GM12878 (cell line): ENCODE measurements around the gene LSM3. TPM values are rescaled to one million over a fixed set of nuclear protein-coding genes. Genes with fewer than 3 reads are reported as not detected.

ENCODE experiments used
- ATAC-seq: fragments of 200-7000 bp; cut with Tn5 transposase; 3 replicates; pipeline ENCODE4 v1.9.1; 2020; ENCODE audit warnings: mild to moderate bottlenecking, moderate library complexity
- BruUV-seq: library from RNA; stranded (reverse); fragments of 400-500 nt; replicated peaks from 2 replicates; lab custom pipeline; 2021; lab: Mats Ljungman, UMichigan
- CTCF ChIA-PET: fragments of 300-600 bp; sonication (Branson Sonifier 250); formaldehyde crosslinking; extraction: SDS; loops from one replicate; lab custom pipeline; 2021; ENCODE audit warnings: inconsistent platforms; lab: Yijun Ruan, JAX
- POLR2A ChIA-PET: fragments of 350-600 bp; formaldehyde crosslinking; extraction: SDS; loops from one replicate; lab custom pipeline; 2021; ENCODE audit warnings: inconsistent platforms; lab: Charles Lee
- RAD21 ChIA-PET: fragments of 300-600 bp; sonication (Branson Sonifier 250); formaldehyde crosslinking; loops from one replicate; lab custom pipeline; 2023; ENCODE audit warnings: antibody characterized with exemption; ENCODE audit not compliant: unreplicated experiment; lab: Charles Lee
- SMC1A ChIA-PET: fragments of 300-600 bp; sonication (Branson Sonifier 250); formaldehyde crosslinking; loops from one replicate; lab custom pipeline; 2023; ENCODE audit not compliant: unreplicated experiment, uncharacterized antibody; lab: Charles Lee
- DNase-seq: peaks from one replicate; pipeline ENCODE4 v3.0.0-alpha.2; 2011; ENCODE audit warnings: low read depth, low spot score
- FAIRE-seq: peaks from 3 replicates; lab custom pipeline; 2011; peaks lifted over from hg19 to GRCh38; lab: Jason Lieb, UNC
- H2AFZ ChIP-seq: 2 replicates; pipeline ENCODE4 v1.6.0; 2011; ENCODE audit warnings: low read depth, low read length, control low read depth; ENCODE audit not compliant: control insufficient read depth
- H3K27ac ChIP-seq: 2 replicates; pipeline ENCODE4 v1.5.1; 2011; ENCODE audit warnings: control low read depth; ENCODE audit not compliant: control insufficient read depth, insufficient read depth
- H3K27me3 ChIP-seq, 2 experiments: replicated peaks in 1 of 2; 2 replicates each; pipeline versions ENCODE4 v1.6.0 to v1.6.1; 2011; ENCODE audit warnings: low read length in 1 of 2; ENCODE audit not compliant: control insufficient read depth in 2 of 2, insufficient read depth in 2 of 2
- H3K36me3 ChIP-seq, 2 experiments: 2 replicates each; pipeline ENCODE4 v1.5.1; 2011; ENCODE audit warnings: low read length in 1 of 2; ENCODE audit not compliant: control insufficient read depth in 2 of 2, insufficient read depth in 2 of 2
- H3K4me1 ChIP-seq: 2 replicates; pipeline ENCODE4 v1.6.1; 2011; ENCODE audit warnings: mild to moderate bottlenecking, low read length, moderate library complexity, mixed read lengths; ENCODE audit not compliant: control insufficient read depth, insufficient read depth
- H3K4me2 ChIP-seq: 2 replicates; pipeline ENCODE4 v1.6.0; 2011; ENCODE audit warnings: control low read depth; ENCODE audit not compliant: control insufficient read depth, insufficient read depth
- H3K4me3 ChIP-seq: fragments of 200-600 bp; sonication (generic); 2 replicates; pipeline ENCODE4 v1.5.1; 2016
- H3K79me2 ChIP-seq: 2 replicates; pipeline ENCODE4 v1.6.0; 2011; ENCODE audit warnings: low read length; ENCODE audit not compliant: control insufficient read depth, insufficient read depth
- H3K9ac ChIP-seq: 2 replicates; pipeline ENCODE4 v1.8.0; 2011; ENCODE audit warnings: low read length, control low read depth, mixed read lengths; ENCODE audit not compliant: control insufficient read depth, insufficient read depth
- H3K9me3 ChIP-seq: replicated peaks from 3 replicates; pipeline ENCODE4 v1.5.1; 2011; ENCODE audit warnings: mild to moderate bottlenecking, low read length; ENCODE audit not compliant: control insufficient read depth, insufficient read depth
- H4K20me1 ChIP-seq: 2 replicates; pipeline ENCODE4 v1.6.0; 2011; ENCODE audit not compliant: control insufficient read depth, insufficient read depth
- MTA3 ChIP-seq: IDR thresholded peaks from 2 replicates; pipeline ENCODE4 v1.6.1; 2012; ENCODE audit warnings: low read length, inconsistent platforms, borderline replicate concordance
- NFYB ChIP-seq: IDR thresholded peaks from 2 replicates; pipeline ENCODE4 v1.6.1; 2011; ENCODE audit warnings: low read depth, mild to moderate bottlenecking, low read length, improper control_type of control experiment, moderate library complexity; ENCODE audit not compliant: insufficient read depth
- RAD51 ChIP-seq: fragments of 450-650 bp; IDR thresholded peaks from 2 replicates; pipeline ENCODE4 v1.6.1; 2016; ENCODE audit warnings: moderate library complexity, mild to moderate bottlenecking, inconsistent platforms
- WGBS: methylation state at CpG from one replicate; pipeline ENCODE4 v1.1.6; 2016; ENCODE audit warnings: low lambda C conversion rate; ENCODE audit not compliant: insufficient replicate concordance, insufficient coverage; ENCODE audit errors: missing lambda C conversion rate; 5-methylcytosine and 5-hydroxymethylcytosine counted together
- in situ Hi-C: fragments of 300-500 bp; cut with MboI; formaldehyde crosslinking; loops from 9 replicates; pipeline ENCODE4 v1.14.3; 2018; ENCODE audit warnings: mixed read lengths
- intact Hi-C: fragments of 100-400 bp; cut with micrococcal nuclease; formaldehyde crosslinking; loops from one replicate; pipeline ENCODE4 v1.14.2; 2022; ENCODE audit not compliant: unreplicated experiment
- polyA plus RNA-seq, 11 experiments: library from polyadenylated mRNA; depleted of rRNA in 4 of 11; unstranded in 6 of 11; stranded (reverse) in 5 of 11; fragments of >200 nt; fragmentation: Nextera tagmentation in 4 of 11; fragmentation: Illumina TruSeq in 1 of 11; extraction: Ambion mirVana in 4 of 11; extraction: Trizol in 1 of 11; gene quantifications; 1 replicate in 1 of 11; 2 replicates in 10 of 11; pipeline versions ENCODE4 v1.2.1 to v1.2.3, GENCODE V29; 2011 to 2016; ENCODE audit warnings: inconsistent platforms in 2 of 11, missing spikeins in 2 of 11, low read depth in 1 of 11
- total RNA-seq, 4 experiments: library from RNA; depleted of rRNA in 3 of 4; stranded (reverse); fragments of >200 nt in 3 of 4; fragmentation: Illumina TruSeq in 1 of 4; extraction: Trizol in 1 of 4; gene quantifications; 2 replicates each; pipeline versions ENCODE4 v1.2.1 to v1.2.3, GENCODE V29; 2013 to 2021
- TF ChIP-seq, protein P1 (sequence below): IDR thresholded peaks from 2 replicates; pipeline ENCODE4 v1.6.1; 2011; ENCODE audit warnings: borderline replicate concordance, low read depth, mild to moderate bottlenecking, moderate library complexity, low read length; ENCODE audit not compliant: insufficient read depth, poor library complexity, severe bottlenecking
- TF ChIP-seq, protein P2 (sequence below): IDR thresholded peaks from 2 replicates; pipeline ENCODE4 v1.6.1; 2012; ENCODE audit warnings: low read depth, low read length, improper control_type of control experiment

LSM3 gene
- total and polyA plus RNA-seq, 10 of the 15 experiments (the other 5 are each of a cell fraction or from before 2014, with no cell fraction given), result 15.5 to 111 (median 29.1) TPM

DNA sequence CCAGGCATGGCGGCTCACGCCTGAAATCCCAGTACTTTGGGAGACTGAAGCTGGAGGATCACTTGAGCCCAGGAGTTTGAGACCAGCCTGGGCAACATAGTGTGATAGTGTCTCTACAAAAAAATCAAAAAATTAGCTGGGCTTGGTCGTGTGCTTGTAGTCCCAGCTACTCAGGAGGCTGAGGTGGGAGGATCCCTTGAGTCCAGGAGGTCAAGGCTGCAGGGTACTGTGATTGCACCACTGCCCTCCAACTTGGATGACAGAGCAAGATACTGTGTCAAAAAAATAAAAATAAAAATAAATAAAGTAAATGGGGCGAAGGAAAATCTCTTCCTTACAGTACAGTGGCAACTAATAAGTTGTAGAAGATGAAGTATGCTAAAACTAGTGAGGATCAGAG, 29.6 kb downstream of the LSM3 start:
- no peak for ATAC-seq
- H3K36me3 ChIP-seq, result no peaks in the 10 kb centered on the region
- TF ChIP-seq, protein P1, sequence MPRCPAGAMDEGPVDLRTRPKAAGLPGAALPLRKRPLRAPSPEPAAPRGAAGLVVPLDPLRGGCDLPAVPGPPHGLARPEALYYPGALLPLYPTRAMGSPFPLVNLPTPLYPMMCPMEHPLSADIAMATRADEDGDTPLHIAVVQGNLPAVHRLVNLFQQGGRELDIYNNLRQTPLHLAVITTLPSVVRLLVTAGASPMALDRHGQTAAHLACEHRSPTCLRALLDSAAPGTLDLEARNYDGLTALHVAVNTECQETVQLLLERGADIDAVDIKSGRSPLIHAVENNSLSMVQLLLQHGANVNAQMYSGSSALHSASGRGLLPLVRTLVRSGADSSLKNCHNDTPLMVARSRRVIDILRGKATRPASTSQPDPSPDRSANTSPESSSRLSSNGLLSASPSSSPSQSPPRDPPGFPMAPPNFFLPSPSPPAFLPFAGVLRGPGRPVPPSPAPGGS, result no peak
- no peak for TF ChIP-seq RAD51
- TF ChIP-seq, protein P2, sequence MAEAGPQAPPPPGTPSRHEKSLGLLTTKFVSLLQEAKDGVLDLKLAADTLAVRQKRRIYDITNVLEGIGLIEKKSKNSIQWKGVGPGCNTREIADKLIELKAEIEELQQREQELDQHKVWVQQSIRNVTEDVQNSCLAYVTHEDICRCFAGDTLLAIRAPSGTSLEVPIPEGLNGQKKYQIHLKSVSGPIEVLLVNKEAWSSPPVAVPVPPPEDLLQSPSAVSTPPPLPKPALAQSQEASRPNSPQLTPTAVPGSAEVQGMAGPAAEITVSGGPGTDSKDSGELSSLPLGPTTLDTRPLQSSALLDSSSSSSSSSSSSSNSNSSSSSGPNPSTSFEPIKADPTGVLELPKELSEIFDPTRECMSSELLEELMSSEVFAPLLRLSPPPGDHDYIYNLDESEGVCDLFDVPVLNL, result no peak
- TF ChIP-seq, all 136 proteins: peak for 0
- Histone ChIP-seq H3K9ac (no peak overlapping the region), H4K20me1 (no peaks in the 10 kb centered on the region; the same call in 1 of the 2 replicates), H3K27ac (no peak overlapping the region), H3K4me3 (no peak overlapping the region), H3K4me2 (no peak overlapping the region), H3K27me3 (no peaks in the 10 kb centered on the region), H3K9me3 (no peaks in the 10 kb centered on the region), H3K79me2 (no peaks in the 10 kb centered on the region), H3K4me1 (no peaks in the 10 kb centered on the region), H2AFZ (no peak overlapping the region)
- FAIRE-seq (no peak), DNase-seq (no peak)
- intact Hi-C loops, result loop anchor here (10.0 kb wide), 1 partner anchor 313 kb away; no protein-coding TSS in a partner anchor
- no TSS peak for BruUV-seq
- ChIA-PET SMC1A (interaction anchor here (0.6 kb wide), 1 partner anchor 63 kb away, joined by 5 read pairs; no protein-coding TSS in a partner anchor), POLR2A (no interaction called here), RAD21 (no interaction called here), CTCF (no interaction called here)
- WGBS, result 83% methylated on average over 4 of the region's 4 CpGs
- in situ Hi-C loops, result no loop called here

DNA sequence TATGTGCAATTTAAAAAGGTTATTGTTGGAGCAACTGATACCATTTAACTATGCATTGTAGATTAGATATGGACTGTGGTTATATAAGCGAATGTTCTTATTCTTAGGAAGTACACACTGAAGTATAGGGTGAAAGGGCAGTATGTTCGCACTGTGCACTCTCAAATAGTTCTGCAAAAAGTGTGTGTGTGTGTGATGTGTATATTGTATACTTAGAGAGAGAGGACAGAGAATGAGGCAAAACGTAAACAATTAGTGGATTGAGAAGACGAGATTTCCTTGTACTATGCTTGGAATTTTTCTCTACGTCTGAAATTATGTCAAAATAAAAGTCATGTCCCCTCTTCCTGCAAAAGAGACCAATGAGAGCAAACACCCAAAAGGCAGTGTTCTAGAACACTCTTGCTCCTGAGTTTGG, 30.4 kb downstream of the LSM3 start:
- no peak overlapping the region for H3K27ac ChIP-seq
- no peak overlapping the region for H3K9ac ChIP-seq
- WGBS, result 62% methylated on average over 5 of the region's 5 CpGs
- ATAC-seq (no peak), FAIRE-seq (no peak)
- H4K20me1 ChIP-seq, result no peaks in the 10 kb centered on the region; the same call in 1 of the 2 replicates
- POLR2A ChIA-PET, result no interaction called here
- intact Hi-C loops, result loop anchor here (10.0 kb wide), 1 partner anchor 314 kb away; no protein-coding TSS in a partner anchor
- RAD21 ChIA-PET, result no interaction called here
- H3K4me3 ChIP-seq, result no peak overlapping the region
- no peaks in the 10 kb centered on the region for H3K4me1 ChIP-seq
- H2AFZ ChIP-seq, result no peak overlapping the region
- H3K9me3 ChIP-seq, result no peaks in the 10 kb centered on the region
- CTCF ChIA-PET, result no interaction called here
- SMC1A ChIA-PET, result no interaction called here
- no peak for TF ChIP-seq NFYB
- no peak for TF ChIP-seq MTA3
- TF ChIP-seq, all 136 proteins: peak for 0
- Histone ChIP-seq H3K27me3 (no peaks in the 10 kb centered on the region), H3K36me3 (no peaks in the 10 kb centered on the region), H3K79me2 (no peaks in the 10 kb centered on the region), H3K4me2 (no peak overlapping the region)
- DNase-seq, result no peak
- in situ Hi-C loops, result no loop called here
- BruUV-seq, result no TSS peak
